ENCODE measurements around the gene SMOC2. TPM values are rescaled to one million over a fixed set of nuclear protein-coding genes. Genes with fewer than 3 reads are reported as not detected.

The SMOC2 gene
- total and polyA plus RNA-seq, 2 of the 4 experiments (the other 2 are of a cell fraction), result not detected

DNA sequence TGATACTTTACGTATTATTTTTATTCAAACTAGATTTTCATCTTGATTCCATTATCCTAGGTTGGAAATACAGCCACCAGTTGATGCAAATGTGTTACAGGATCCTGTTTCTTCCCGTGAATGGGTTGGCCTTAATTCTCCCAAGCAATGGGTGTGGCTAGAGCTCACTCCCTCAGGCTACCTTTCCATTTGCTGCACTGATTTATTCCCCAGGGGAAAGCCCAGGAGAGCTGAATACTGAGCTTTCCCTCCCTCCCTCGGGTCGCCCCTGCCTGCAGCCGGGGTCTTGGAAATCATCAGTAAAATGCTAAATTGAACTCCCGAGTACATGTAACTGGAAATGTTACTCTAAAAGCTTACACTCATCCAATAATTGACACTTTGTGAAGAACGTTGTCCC, 9.9 kb downstream of the SMOC2 start:
- Histone ChIP-seq H3K36me3 (ENCODE audit: control insufficient read depth, insufficient read depth, low read length) (no peaks in the 10 kb centered on the region), H3K4me3 (ENCODE audit: insufficient read depth, low read depth, low read length) (no peak overlapping the region), H4K8ac (ENCODE audit: low read depth in 2 of 2, low read length in 2 of 2) (no peak overlapping the region), H3K4ac (ENCODE audit: low read depth, low read length) (no peak overlapping the region), H3K9ac (ENCODE audit: low read depth, low read length) (no peak overlapping the region), H4K5ac (ENCODE audit: low read depth, low read length) (no peak overlapping the region), H3K79me1 (ENCODE audit: low read depth in 1 of 2, low read length in 2 of 2) (no peaks in the 10 kb centered on the region), H3K27ac (ENCODE audit: insufficient read depth, low read length) (no peak overlapping the region), H3K56ac (ENCODE audit: extremely low read depth, insufficient read depth, low read length) (no peak overlapping the region), H2AFZ (replicated peaks; ENCODE audit: low read length, poor library complexity) (no peak overlapping the region), H3K27me3 (ENCODE audit: control insufficient read depth, insufficient read depth, low read length) (no peaks in the 10 kb centered on the region), H3K23ac (ENCODE audit: low read depth, low read length) (no peak overlapping the region), H2BK120ac (ENCODE audit: low read depth, low read length) (no peak overlapping the region), H3K14ac (replicated peaks; ENCODE audit: low read depth, low read length) (no peak overlapping the region), H3K4me2 (ENCODE audit: low read depth, low read length) (no peak overlapping the region), H3K4me1 (ENCODE audit: control insufficient read depth, insufficient read depth, low read length) (no peaks in the 10 kb centered on the region), H2AK5ac (ENCODE audit: low read depth, low read length) (no peak overlapping the region), H3K18ac (ENCODE audit: low read depth, low read length) (no peak overlapping the region), H2BK15ac (ENCODE audit: low read depth, low read length) (no peak overlapping the region), H2AK9ac (replicated peaks; ENCODE audit: low read depth, low read length, poor library complexity) (no peak overlapping the region), H4K91ac (ENCODE audit: insufficient read depth, low read depth, low read length) (no peak overlapping the region), H3K9me1 (ENCODE audit: insufficient read depth, low read length) (no peaks in the 10 kb centered on the region), H2BK5ac (ENCODE audit: low read depth, low read length, poor library complexity, severe bottlenecking) (no peak overlapping the region), H3K9me3 (ENCODE audit: control insufficient read depth, insufficient read depth, low read length) (peaks cover 33% of the 10 kb centered on the region), H4K20me1 (ENCODE audit: insufficient read depth, low read length) (no peaks in the 10 kb centered on the region), H2BK20ac (ENCODE audit: low read depth, low read length) (no peak overlapping the region)
- TF ChIP-seq RCOR1 (IDR thresholded peaks at IDR 0.05; ENCODE audit: insufficient replicate concordance, low read length) (no peak), USF2 (IDR thresholded peaks at IDR 0.05; ENCODE audit: low read depth, low read length) (no peak)
- WGBS, 2 experiments (ENCODE audit: extremely low coverage in 2 of 2, insufficient read length in 1 of 2), result no CpG with 5 or more reads among the region's 7 CpGs
- DNase-seq (no peak), ATAC-seq (ENCODE audit: low read depth) (no peak)
- dilution Hi-C loops (cut with HindIII; ENCODE audit: low sequenced_read_pairs, unreplicated experiment), result no loop called here
- no TSS peak for BruUV-seq (replicated peaks)
- CTCF ChIA-PET, result interaction anchor here (0.7 kb wide), 1 partner anchor 31 kb away, joined by 3 read pairs; no protein-coding TSS in a partner anchor
- in situ Hi-C loops (cut with MboI; ENCODE audit: low sequenced_read_pairs), result no loop called here
- intact Hi-C loops (cut with micrococcal nuclease), result no loop called here
- POLR2A ChIA-PET (ENCODE audit: unreplicated experiment), result no interaction called here

Data from IMR-90 (cell line).